Activated CD8-positive, alpha-beta T cell treated with anti-CD3 and anti-CD28 coated beads, Interleukin-2, amount 10 ng/mL, durations not matched to agents 7 days and 5 days (primary cell): ENCODE data around the gene RBMS3. TPM values are rescaled to one million over a fixed set of nuclear protein-coding genes. Genes with fewer than 3 reads are reported as not detected.
"Not testable (repeated sequence)": the region's sequence is repeated elsewhere in the genome, so short reads cannot be mapped to it uniquely, and the experiment has no call there.

ENCODE experiments used
- ATAC-seq: fragments of 150-1000 bp; cut with Tn5 transposase; one replicate; pipeline ENCODE4 v1.10.0; 2021; ENCODE audit warnings: moderate library complexity
- CTCF ChIA-PET: fragments of 350-600 bp; sonication (Branson Sonifier 250); formaldehyde crosslinking; loops from one replicate; lab custom pipeline; 2021; ENCODE audit warnings: antibody characterized with exemption; lab: Charles Lee
- POLR2A ChIA-PET: fragments of 350-600 bp; sonication (Branson Sonifier 250); formaldehyde crosslinking; loops from one replicate; lab custom pipeline; 2021; ENCODE audit warnings: antibody characterized with exemption; lab: Charles Lee
- DNase-seq: peaks from one replicate; pipeline ENCODE4 v3.0.0-alpha.2; 2020
- H3K27ac Mint-ChIP-seq: one replicate; pipeline ENCODE4 v1.8.0; 2021; ENCODE audit warnings: mild to moderate bottlenecking, mixed read lengths
- H3K27me3 Mint-ChIP-seq: one replicate; pipeline ENCODE4 v1.8.0; 2021; ENCODE audit warnings: low read depth, mixed read lengths
- H3K36me3 Mint-ChIP-seq: one replicate; pipeline ENCODE4 v1.8.0; 2021; ENCODE audit warnings: low read depth, mixed read lengths
- H3K4me1 Mint-ChIP-seq: one replicate; pipeline ENCODE4 v1.8.0; 2021; ENCODE audit warnings: low read depth, mixed read lengths
- H3K4me3 Mint-ChIP-seq: one replicate; pipeline ENCODE4 v1.8.0; 2021; ENCODE audit warnings: mild to moderate bottlenecking, mixed read lengths
- H3K9me3 Mint-ChIP-seq: one replicate; pipeline ENCODE4 v1.8.0; 2022; ENCODE audit warnings: mixed read lengths; ENCODE audit not compliant: insufficient read depth
- total RNA-seq, 2 experiments: library from RNA; stranded (reverse); gene quantifications; one replicate each; pipeline ENCODE4 v1.2.3, GENCODE V29; 2021

Gene RBMS3
- total RNA-seq, 2 experiments from 2014 or later = 0.11 to 0.29 TPM

GRCh38 chr3:29381595-29381994 lies 100.7 kb downstream of the RBMS3 start:
- ChIA-PET CTCF (no interaction called here), POLR2A (no interaction called here)
- Mint-ChIP-seq H3K9me3 (no peaks in the 10 kb centered on the region), H3K36me3 (no peaks in the 10 kb centered on the region), H3K4me1 (peaks cover 1% of the 10 kb centered on the region), H3K4me3 (no peak overlapping the region), H3K27me3 (no peaks in the 10 kb centered on the region), H3K27ac (no peak overlapping the region)
- ATAC-seq (no peak), DNase-seq (no peak)

- H3K4me3 Mint-ChIP-seq = no peak overlapping the region
- CTCF ChIA-PET = no interaction called here
- H3K27ac Mint-ChIP-seq = no peak overlapping the region
- H3K36me3 Mint-ChIP-seq = no peaks in the 10 kb centered on the region
- no peak for ATAC-seq
- no peak for DNase-seq
- peaks cover 3% of the 10 kb centered on the region for H3K4me1 Mint-ChIP-seq
- H3K27me3 Mint-ChIP-seq = no peaks in the 10 kb centered on the region
- no peaks in the 10 kb centered on the region for H3K9me3 Mint-ChIP-seq
- POLR2A ChIA-PET = no interaction called here
Measured at GRCh38 chr3:29382409-29382808, 101.5 kb downstream of the RBMS3 start.

DNA sequence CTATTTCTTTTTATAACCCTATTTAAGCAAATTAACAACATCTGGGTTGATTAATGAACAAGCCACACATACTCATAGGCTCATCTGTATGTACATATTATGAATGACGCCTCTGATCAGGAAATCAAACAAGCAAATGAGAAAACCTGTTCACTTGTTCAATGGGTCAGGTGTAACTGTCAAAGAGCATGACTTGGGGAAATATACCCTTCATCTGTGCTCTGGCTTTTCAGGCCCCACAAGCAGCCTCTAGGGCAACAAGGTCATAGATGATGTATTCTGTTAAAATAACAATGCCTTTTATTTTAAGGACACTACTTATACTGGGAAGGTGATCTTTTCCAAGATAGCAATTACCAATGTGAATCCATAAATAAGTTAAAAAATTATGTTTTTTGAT lies 102.0 kb downstream of the RBMS3 start:
- POLR2A ChIA-PET = no interaction called here
- Mint-ChIP-seq H3K4me1 (peaks cover 3% of the 10 kb centered on the region), H3K36me3 (no peaks in the 10 kb centered on the region), H3K4me3 (no peak overlapping the region), H3K27ac (no peak overlapping the region), H3K9me3 (no peaks in the 10 kb centered on the region), H3K27me3 (no peaks in the 10 kb centered on the region)
- CTCF ChIA-PET = no interaction called here
- DNase-seq = no peak
- no peak for ATAC-seq

DNA sequence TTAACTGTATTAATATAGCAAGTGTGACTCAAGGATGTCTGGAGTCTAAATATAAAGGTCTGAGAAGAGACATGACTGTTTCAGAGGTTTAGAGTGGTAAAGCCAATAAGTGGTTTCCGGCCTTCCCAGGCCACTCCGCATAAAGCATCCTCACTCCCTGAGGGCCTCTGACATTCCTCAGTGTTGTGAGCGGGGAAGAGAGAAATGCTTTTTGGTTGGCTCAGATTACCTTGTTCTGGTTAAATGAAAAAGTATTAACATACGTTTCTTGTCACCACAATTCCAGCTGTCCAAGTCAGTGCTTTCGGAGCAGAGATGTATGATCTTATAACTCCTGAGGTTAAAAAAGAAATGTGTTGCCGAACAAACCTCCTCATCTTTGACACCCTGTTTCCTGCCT lies 103.8 kb downstream of the RBMS3 start:
- CTCF ChIA-PET = no interaction called here
- DNase-seq (no peak), ATAC-seq (no peak)
- Mint-ChIP-seq H3K4me1 (peaks cover 3% of the 10 kb centered on the region), H3K27me3 (no peaks in the 10 kb centered on the region), H3K9me3 (no peaks in the 10 kb centered on the region), H3K4me3 (no peak overlapping the region), H3K36me3 (no peaks in the 10 kb centered on the region), H3K27ac (no peak overlapping the region)
- POLR2A ChIA-PET = no interaction called here

DNA sequence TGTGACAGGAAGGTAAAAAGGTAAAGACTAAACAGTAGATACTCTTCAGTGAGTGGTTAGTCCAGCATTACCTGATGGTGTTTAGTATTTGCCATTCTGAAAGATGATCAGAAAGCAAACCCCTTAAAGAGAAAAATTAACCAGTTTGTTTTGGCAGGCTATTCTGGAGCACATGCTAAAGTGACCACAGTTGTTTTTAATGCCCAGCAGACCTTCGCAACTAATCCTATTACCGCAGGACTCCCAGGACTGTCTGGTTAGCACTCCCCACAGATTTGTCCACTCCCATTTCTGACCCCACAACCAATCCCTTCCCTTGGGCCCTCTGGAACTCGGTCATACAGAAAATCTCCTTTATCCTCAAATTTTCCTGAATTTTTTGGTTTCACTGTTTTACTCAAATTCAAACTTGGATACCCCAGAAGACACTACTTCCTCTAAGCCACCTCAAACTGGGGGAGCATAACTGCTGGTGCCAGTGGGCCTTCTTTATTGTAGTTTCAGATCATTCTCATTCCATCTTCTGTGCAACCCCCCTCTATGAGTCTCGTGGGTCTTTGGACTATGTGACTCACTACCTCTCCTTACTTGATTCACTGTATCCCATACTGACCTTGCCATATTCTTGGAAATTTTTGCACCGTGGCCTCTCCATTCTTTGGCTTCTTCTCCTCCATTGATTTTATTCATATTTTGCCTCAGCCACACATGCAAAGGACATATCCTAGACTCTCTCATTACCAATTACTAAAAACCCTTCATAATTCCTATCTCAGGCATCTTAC lies 104.4 kb downstream of the RBMS3 start:
- DNase-seq = no peak
- Mint-ChIP-seq H3K9me3 (no peaks in the 10 kb centered on the region), H3K4me1 (peaks cover 3% of the 10 kb centered on the region), H3K4me3 (no peak overlapping the region), H3K36me3 (no peaks in the 10 kb centered on the region), H3K27ac (no peak overlapping the region), H3K27me3 (no peaks in the 10 kb centered on the region)
- ChIA-PET CTCF (no interaction called here), POLR2A (no interaction called here)
- no peak for ATAC-seq

GRCh38 chr3:29389362-29389761 lies 108.5 kb downstream of the RBMS3 start:
- ChIA-PET CTCF (no interaction called here), POLR2A (no interaction called here)
- no peak for DNase-seq
- H3K36me3 Mint-ChIP-seq = no peaks in the 10 kb centered on the region
- H3K27me3 Mint-ChIP-seq = no peaks in the 10 kb centered on the region
- H3K4me1 Mint-ChIP-seq = peaks cover 3% of the 10 kb centered on the region
- no peak overlapping the region for H3K4me3 Mint-ChIP-seq
- no peaks in the 10 kb centered on the region for H3K9me3 Mint-ChIP-seq
- no peak overlapping the region for H3K27ac Mint-ChIP-seq
- ATAC-seq = no peak

DNA sequence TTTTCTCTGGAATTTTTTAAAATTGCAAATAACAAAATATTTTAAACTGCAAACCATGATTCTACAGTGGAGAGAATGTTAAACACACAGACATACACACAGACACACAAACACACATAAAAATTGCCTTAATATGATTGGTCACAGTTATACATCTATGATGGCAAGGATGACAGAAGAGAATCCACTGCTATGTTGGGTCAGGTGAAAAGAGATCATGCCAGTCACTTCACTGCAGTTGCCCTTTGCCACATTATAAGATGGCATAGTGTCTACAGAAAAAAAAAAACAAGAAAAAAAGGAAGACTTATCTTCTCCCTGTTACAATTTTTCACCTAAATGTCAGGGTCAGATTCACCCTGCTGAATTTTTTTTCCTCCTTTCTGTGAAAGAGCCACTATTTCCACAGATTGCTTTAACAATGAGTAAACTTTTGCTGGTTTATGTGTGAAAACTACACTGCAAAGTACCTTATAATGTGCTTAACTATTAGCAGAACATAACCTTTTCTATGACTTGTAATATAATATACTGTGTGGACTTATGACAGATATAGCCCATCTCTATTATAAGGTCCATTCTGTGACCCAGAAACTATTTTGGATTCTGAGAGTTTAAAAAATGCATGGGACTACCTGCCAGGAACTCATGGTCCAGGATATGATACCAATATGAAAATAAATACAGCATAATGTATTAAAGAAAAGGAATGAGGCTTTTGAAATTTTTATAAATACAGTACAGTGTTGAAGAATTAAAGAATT lies 111.9 kb downstream of the RBMS3 start:
- Mint-ChIP-seq H3K36me3 (no peaks in the 10 kb centered on the region), H3K9me3 (no peaks in the 10 kb centered on the region), H3K4me1 (no peaks in the 10 kb centered on the region), H3K27ac (no peak overlapping the region), H3K27me3 (no peaks in the 10 kb centered on the region), H3K4me3 (no peak overlapping the region)
- DNase-seq (no peak), ATAC-seq (no peak)
- POLR2A ChIA-PET = no interaction called here
- CTCF ChIA-PET = no interaction called here

DNA sequence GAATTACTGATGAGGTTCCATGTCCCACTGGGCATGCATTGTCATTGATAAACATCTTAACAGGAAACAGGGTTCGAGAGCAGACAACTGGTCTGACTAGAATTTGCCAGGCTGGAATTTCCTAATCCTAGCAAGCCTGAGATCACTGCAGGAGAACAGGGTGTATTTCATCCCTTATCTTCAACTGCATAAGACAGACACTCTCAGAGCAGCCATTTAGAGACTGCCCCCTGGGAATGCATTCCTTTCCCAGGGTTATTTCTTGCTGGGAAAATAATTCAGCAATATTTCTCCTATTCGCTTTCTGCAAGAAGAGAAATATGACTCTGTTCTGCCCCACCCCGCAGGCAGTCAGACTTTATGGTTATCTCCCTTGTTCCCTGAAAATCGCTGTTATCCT lies 113.1 kb downstream of the RBMS3 start:
- H3K9me3 Mint-ChIP-seq, CTCF ChIA-PET, ATAC-seq, H3K36me3 Mint-ChIP-seq, POLR2A ChIA-PET, H3K4me3 Mint-ChIP-seq, H3K4me1 Mint-ChIP-seq, H3K27me3 Mint-ChIP-seq, H3K27ac Mint-ChIP-seq, DNase-seq: not testable (repeated sequence)

DNA sequence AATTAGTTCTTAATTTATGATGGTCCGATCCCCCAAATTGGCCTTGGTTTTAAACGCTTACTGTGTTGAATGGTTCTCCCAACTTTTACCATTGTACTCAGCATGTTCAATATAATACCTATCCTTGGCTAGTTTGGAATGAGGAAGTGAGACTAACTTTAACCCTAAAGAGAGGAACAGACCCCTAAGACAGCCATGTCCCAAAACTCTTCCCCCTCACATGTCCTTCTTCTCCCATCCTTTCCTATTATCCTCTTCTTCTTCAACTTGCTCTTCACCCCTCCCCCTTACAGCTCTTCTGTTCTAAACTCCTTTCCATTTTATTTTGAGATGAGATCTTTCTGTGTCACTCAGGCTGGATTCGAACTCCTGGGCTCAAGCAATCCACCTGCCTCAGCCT lies 116.5 kb downstream of the RBMS3 start:
- Mint-ChIP-seq H3K27ac (no peak overlapping the region), H3K27me3 (no peaks in the 10 kb centered on the region), H3K9me3 (no peaks in the 10 kb centered on the region), H3K4me1 (no peaks in the 10 kb centered on the region), H3K4me3 (no peak overlapping the region), H3K36me3 (no peaks in the 10 kb centered on the region)
- ChIA-PET CTCF (no interaction called here), POLR2A (no interaction called here)
- ATAC-seq = no peak
- no peak for DNase-seq

DNA sequence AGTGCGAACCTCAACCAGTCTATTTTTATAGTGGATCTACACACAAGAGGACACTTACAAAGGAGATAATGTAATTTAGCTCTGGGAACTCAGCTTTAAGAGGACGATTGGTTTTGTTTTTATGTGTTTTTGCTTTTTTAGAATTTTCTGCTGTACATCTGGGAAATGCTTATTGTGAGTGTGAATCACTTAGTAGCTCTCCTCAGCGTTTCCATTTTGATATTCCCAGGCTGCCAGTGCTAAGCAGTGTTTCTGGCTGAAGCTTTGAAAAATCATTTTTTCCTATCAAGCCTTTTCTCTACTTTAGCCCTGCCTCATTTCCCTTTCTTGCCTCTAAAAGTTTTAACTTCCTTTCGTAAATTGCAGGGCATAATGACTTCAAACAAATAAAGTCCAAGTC lies 117.9 kb downstream of the RBMS3 start:
- H3K27me3 Mint-ChIP-seq = no peaks in the 10 kb centered on the region
- H3K4me1 Mint-ChIP-seq = no peaks in the 10 kb centered on the region
- no peaks in the 10 kb centered on the region for H3K9me3 Mint-ChIP-seq
- DNase-seq (no peak), ATAC-seq (no peak)
- H3K27ac Mint-ChIP-seq = no peak overlapping the region
- no peaks in the 10 kb centered on the region for H3K36me3 Mint-ChIP-seq
- H3K4me3 Mint-ChIP-seq = no peak overlapping the region
- ChIA-PET POLR2A (no interaction called here), CTCF (no interaction called here)

DNA sequence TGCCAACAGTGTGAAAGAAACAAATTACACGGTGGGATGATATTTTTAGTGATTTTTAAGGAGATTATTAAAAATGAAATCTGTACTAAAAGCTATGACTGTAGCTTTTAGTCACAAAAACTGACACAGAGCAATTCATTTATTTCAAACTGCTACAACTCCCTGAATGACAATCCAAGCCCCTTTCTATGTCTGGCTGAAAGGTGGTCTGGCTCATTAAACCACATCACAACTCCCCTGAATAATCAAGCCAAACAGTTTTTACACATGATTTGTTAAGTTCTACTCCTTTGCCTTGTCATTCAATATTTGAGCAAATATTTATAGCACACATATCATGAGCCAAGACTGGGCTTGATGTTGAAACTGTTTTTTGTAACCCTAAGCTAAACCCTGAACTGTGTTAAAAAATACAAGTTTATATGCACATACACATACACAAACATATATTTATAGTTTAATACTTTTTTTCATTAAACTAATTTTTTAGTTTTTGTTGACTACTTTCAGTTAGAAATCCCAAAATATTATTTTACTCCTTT lies 125.5 kb downstream of the RBMS3 start:
- ATAC-seq (no peak), DNase-seq (no peak)
- Mint-ChIP-seq H3K27ac (no peak overlapping the region), H3K9me3 (no peaks in the 10 kb centered on the region), H3K27me3 (no peaks in the 10 kb centered on the region), H3K4me1 (no peaks in the 10 kb centered on the region), H3K4me3 (no peak overlapping the region), H3K36me3 (no peaks in the 10 kb centered on the region)
- POLR2A ChIA-PET = no interaction called here
- CTCF ChIA-PET = no interaction called here

DNA sequence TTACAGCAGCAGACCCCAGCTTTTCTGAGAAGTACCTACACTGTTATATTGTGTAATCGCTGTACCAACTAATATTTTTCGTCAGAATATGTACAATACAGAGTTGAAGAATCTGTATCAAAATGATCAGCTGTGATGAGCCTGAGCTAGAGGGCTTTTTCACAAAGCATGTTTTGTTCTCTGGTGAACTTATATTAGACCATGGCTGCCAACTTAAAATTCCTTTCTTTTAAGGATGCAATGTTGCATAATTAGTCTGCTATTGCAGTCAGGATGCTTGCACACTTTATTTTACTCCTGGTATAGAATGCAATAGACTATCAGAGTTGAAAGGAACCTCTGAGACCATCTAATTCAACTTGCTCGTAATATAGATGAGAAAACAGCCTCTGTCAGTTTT lies 127.8 kb downstream of the RBMS3 start:
- H3K4me1 Mint-ChIP-seq = no peaks in the 10 kb centered on the region
- no peaks in the 10 kb centered on the region for H3K27me3 Mint-ChIP-seq
- CTCF ChIA-PET = interaction anchor here (0.7 kb wide), 1 partner anchor 1849 kb away, joined by 3 read pairs; no protein-coding TSS in a partner anchor
- no peak overlapping the region for H3K4me3 Mint-ChIP-seq
- H3K27ac Mint-ChIP-seq = no peak overlapping the region
- POLR2A ChIA-PET = no interaction called here
- DNase-seq (no peak), ATAC-seq (no peak)
- H3K36me3 Mint-ChIP-seq = no peaks in the 10 kb centered on the region
- H3K9me3 Mint-ChIP-seq = no peaks in the 10 kb centered on the region
